ENCODE results near the gene CNTN6.

CNTN6 gene

GRCh38 chr3:1092771-1093170 lies at the start of gene CNTN6:
Gene CNTN6, plus strand, starts transcription at chr3:1093024. Its CDS starts 54,985 bp downstream, at chr3:1148009.
- no peak for DNase-seq (ENCODE audit: low read depth)

- DNase-seq (ENCODE audit: low read depth), result no peak
These were observed 44.3 kb upstream of the CNTN6 start for GRCh38 chr3:1048558-1048957.

GRCh38 chr3:1055870-1056269 lies 37.0 kb upstream of the CNTN6 start:
- no peak for DNase-seq (ENCODE audit: low read depth)

GRCh38 chr3:1056744-1057143 lies 36.1 kb upstream of the CNTN6 start:
- no peak for DNase-seq (ENCODE audit: low read depth)

GRCh38 chr3:1057436-1057835 lies 35.4 kb upstream of the CNTN6 start:
- DNase-seq (ENCODE audit: low read depth), result no peak

GRCh38 chr3:1068985-1069384 lies 23.8 kb upstream of the CNTN6 start:
- no peak for DNase-seq (ENCODE audit: low read depth)

- no peak for DNase-seq (ENCODE audit: low read depth)
These were observed 20.8 kb upstream of the CNTN6 start for GRCh38 chr3:1072041-1072440.

- DNase-seq (ENCODE audit: low read depth), result no peak
These were observed 13.2 kb upstream of the CNTN6 start for GRCh38 chr3:1079662-1080061.

- DNase-seq (ENCODE audit: low read depth), result peak; percentile 58
These were observed 10.7 kb upstream of the CNTN6 start for GRCh38 chr3:1082108-1082507.

- DNase-seq (ENCODE audit: low read depth), result peak; percentile 96
These were observed 5.7 kb upstream of the CNTN6 start for GRCh38 chr3:1087066-1087560.

- no peak for DNase-seq (ENCODE audit: low read depth)
These were observed 4.3 kb upstream of the CNTN6 start for GRCh38 chr3:1088503-1088902.

- DNase-seq (ENCODE audit: low read depth), result no peak
These were observed 1.5 kb upstream of the CNTN6 start for GRCh38 chr3:1091286-1091685.

GRCh38 chr3:1092061-1092460 lies 763 bp upstream of the CNTN6 start:
- DNase-seq (ENCODE audit: low read depth), result no peak

- no peak for DNase-seq (ENCODE audit: low read depth)
These were observed 393 bp downstream of the CNTN6 start for GRCh38 chr3:1093217-1093616.

GRCh38 chr3:1103525-1103924 lies 10.7 kb downstream of the CNTN6 start:
- DNase-seq (ENCODE audit: low read depth), result no peak

GRCh38 chr3:1117843-1118473 lies 25.1 kb downstream of the CNTN6 start:
- DNase-seq (ENCODE audit: low read depth), result no peak

GRCh38 chr3:1131166-1131565 lies 38.3 kb downstream of the CNTN6 start:
- DNase-seq (ENCODE audit: low read depth), result no peak

GRCh38 chr3:1135194-1135593 lies 42.4 kb downstream of the CNTN6 start:
- DNase-seq (ENCODE audit: low read depth), result no peak

- DNase-seq (ENCODE audit: low read depth), result no peak
These were observed 45.2 kb downstream of the CNTN6 start for GRCh38 chr3:1138036-1138435.

- no peak for DNase-seq (ENCODE audit: low read depth)
These were observed 46.2 kb downstream of the CNTN6 start for GRCh38 chr3:1139071-1139470.

GRCh38 chr3:1147326-1147725 lies 54.5 kb downstream of the CNTN6 start:
- DNase-seq (ENCODE audit: low read depth), result no peak

- no peak for DNase-seq (ENCODE audit: low read depth)
These were observed 55.0 kb downstream of the CNTN6 start for GRCh38 chr3:1147819-1148218.

GRCh38 chr3:1164101-1164500 lies 71.3 kb downstream of the CNTN6 start:
- no peak for DNase-seq (ENCODE audit: low read depth)

GRCh38 chr3:1171320-1171719 lies 78.5 kb downstream of the CNTN6 start:
- no peak for DNase-seq (ENCODE audit: low read depth)

Measured in fibroblast of the conjunctiva (primary cell).